Keratinocyte (primary cell): ENCODE data around the gene P2RY8.

ENCODE experiments used
- EZH2 ChIP-seq: IDR thresholded peaks from one replicate; pipeline ENCODE4 v1.6.1; 2012; ENCODE audit warnings: inconsistent platforms, mild to moderate bottlenecking, low read length, moderate library complexity
- TF ChIP-seq, protein P1 (sequence below), 3 experiments: IDR thresholded peaks in 1 of 3; conservative IDR thresholded peaks in 1 of 3; optimal IDR thresholded peaks in 1 of 3; 2 replicates in 2 of 3; 3 replicates in 1 of 3; pipeline versions ENCODE3 to v1.5.1; 2011; ENCODE audit warnings: low read length in 3 of 3, mild to moderate bottlenecking in 3 of 3, moderate library complexity in 2 of 3, control low read depth in 1 of 3, inconsistent platforms in 1 of 3; ENCODE audit not compliant: insufficient read depth in 2 of 3; ENCODE audit errors: extremely low read depth in 1 of 3

DNA sequence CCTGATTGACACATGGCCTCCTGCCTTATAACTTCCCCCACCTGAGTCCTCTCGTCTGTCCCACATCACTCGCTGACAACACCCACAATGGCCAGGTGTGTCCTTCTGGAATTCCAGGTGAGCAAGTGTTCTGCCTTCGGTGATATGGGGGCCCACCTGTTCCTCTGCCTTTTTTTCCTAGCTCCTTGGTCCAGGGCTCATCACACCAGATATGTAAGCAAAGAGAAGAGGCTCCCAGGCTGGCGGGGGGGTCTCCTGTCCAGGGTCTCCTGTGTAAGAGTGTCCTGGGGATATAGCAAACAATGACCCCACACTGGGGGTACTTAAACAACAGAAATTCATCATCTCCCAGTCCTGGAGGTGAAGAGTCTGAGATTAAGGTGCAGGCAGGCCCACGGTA, 25.2 kb downstream of the P2RY8 start:
- TF ChIP-seq, protein P1, sequence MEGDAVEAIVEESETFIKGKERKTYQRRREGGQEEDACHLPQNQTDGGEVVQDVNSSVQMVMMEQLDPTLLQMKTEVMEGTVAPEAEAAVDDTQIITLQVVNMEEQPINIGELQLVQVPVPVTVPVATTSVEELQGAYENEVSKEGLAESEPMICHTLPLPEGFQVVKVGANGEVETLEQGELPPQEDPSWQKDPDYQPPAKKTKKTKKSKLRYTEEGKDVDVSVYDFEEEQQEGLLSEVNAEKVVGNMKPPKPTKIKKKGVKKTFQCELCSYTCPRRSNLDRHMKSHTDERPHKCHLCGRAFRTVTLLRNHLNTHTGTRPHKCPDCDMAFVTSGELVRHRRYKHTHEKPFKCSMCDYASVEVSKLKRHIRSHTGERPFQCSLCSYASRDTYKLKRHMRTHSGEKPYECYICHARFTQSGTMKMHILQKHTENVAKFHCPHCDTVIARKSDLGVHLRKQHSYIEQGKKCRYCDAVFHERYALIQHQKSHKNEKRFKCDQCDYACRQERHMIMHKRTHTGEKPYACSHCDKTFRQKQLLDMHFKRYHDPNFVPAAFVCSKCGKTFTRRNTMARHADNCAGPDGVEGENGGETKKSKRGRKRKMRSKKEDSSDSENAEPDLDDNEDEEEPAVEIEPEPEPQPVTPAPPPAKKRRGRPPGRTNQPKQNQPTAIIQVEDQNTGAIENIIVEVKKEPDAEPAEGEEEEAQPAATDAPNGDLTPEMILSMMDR (optimal IDR thresholded peaks at IDR 0.05 in 1 of 3, IDR thresholded peaks at IDR 0.05 in 1 of 3, conservative IDR thresholded peaks at IDR 0.05 in 1 of 3; ENCODE audit: extremely low read depth in 1 of 3, insufficient read depth in 2 of 3, low read length in 3 of 3) = no peak
- TF ChIP-seq EZH2 = no peak
